Naive B cell (primary cell): ENCODE results near the gene ANTXR2. TPM values are rescaled to one million over a fixed set of nuclear protein-coding genes. Genes with fewer than 3 reads are reported as not detected.

Experiments used
- ATAC-seq, 2 donors: fragments of 150-1000 bp; cut with Tn5 transposase; 2 replicates each; pipeline ENCODE4 v1.10.0; 2021; ENCODE audit warnings: low read depth in 2 of 2, mild to moderate bottlenecking in 2 of 2, moderate library complexity in 2 of 2
- DNase-seq: peaks from one replicate; pipeline ENCODE4 v3.0.0; 2022
- H3K27ac Mint-ChIP-seq, 6 donors: one replicate each; pipeline ENCODE4 v1.8.0; 2020 to 2022; ENCODE audit warnings: mild to moderate bottlenecking in 6 of 6, mixed read lengths in 6 of 6, moderate library complexity in 5 of 6, inconsistent platforms in 2 of 6
- H3K27me3 Mint-ChIP-seq, 3 donors: one replicate each; pipeline ENCODE4 v1.8.0; 2021 to 2022; ENCODE audit warnings: mixed read lengths in 3 of 3, mild to moderate bottlenecking in 1 of 3
- H3K36me3 Mint-ChIP-seq, 2 donors: one replicate each; pipeline ENCODE4 v1.8.0; 2020 to 2022; ENCODE audit warnings: mixed read lengths in 2 of 2, inconsistent platforms in 1 of 2, mild to moderate bottlenecking in 1 of 2
- H3K4me1 Mint-ChIP-seq, 3 donors: one replicate each; pipeline ENCODE4 v1.8.0; 2020 to 2022; ENCODE audit warnings: mixed read lengths in 3 of 3, inconsistent platforms in 1 of 3, mild to moderate bottlenecking in 1 of 3, moderate library complexity in 1 of 3
- H3K4me3 Mint-ChIP-seq, 8 donors: one replicate each; pipeline ENCODE4 v1.8.0; 2020 to 2022; ENCODE audit warnings: mild to moderate bottlenecking in 8 of 8, mixed read lengths in 8 of 8, moderate library complexity in 8 of 8, inconsistent platforms in 2 of 8
- H3K9me3 Mint-ChIP-seq, 7 donors: one replicate each; pipeline ENCODE4 v1.8.0; 2020 to 2022; ENCODE audit warnings: mixed read lengths in 7 of 7, mild to moderate bottlenecking in 5 of 7, inconsistent platforms in 2 of 7, moderate library complexity in 1 of 7
- polyA plus RNA-seq, 6 donors: library from polyadenylated mRNA; unstranded; fragments of 300-500 nt; fragmentation: Illumina TruSeq; gene quantifications; one replicate each; pipeline ENCODE4 v1.2.3, GENCODE V29; 2021; ENCODE audit warnings: low read depth in 6 of 6

ANTXR2 gene
- polyA plus RNA-seq, 6 donors from 2014 or later: 30.6 to 66.9 (median 51.0) TPM

GRCh38 chr4:80072228-80072743, 743 bp downstream of the ANTXR2 start:
- H3K27ac Mint-ChIP-seq: peak overlapping the region; percentile 95 to 100 (median 98)
- H3K36me3 Mint-ChIP-seq: peaks cover 8% of the 10 kb centered on the region in 2 donors
- H3K4me3 Mint-ChIP-seq: peak overlapping the region; percentile 93 to 100 (median 98)
- H3K27me3 Mint-ChIP-seq: no peaks in the 10 kb centered on the region
- DNase-seq (peak; percentile 59), ATAC-seq (peak; percentile 44 to 54)
- H3K9me3 Mint-ChIP-seq: no peaks in the 10 kb centered on the region
- H3K4me1 Mint-ChIP-seq: peaks cover 28 to 50% (median 45%) of the 10 kb centered on the region in 3 donors

GRCh38 chr4:80071604-80072227, 1.3 kb downstream of the ANTXR2 start:
- Mint-ChIP-seq H3K4me1 (peaks cover 28 to 51% (median 50%) of the 10 kb centered on the region in 3 donors), H3K27ac (peak overlapping the region; percentile 95 to 100 (median 98)), H3K9me3 (no peaks in the 10 kb centered on the region), H3K27me3 (no peaks in the 10 kb centered on the region), H3K36me3 (peaks cover 10 to 11% of the 10 kb centered on the region in 2 donors), H3K4me3 (peak overlapping the region; percentile 93 to 100 (median 98))
- peak; percentile 27 to 50 for ATAC-seq
- DNase-seq: peak; percentile 60

- Mint-ChIP-seq H3K4me1 (peaks cover 28 to 54% (median 50%) of the 10 kb centered on the region in 3 donors), H3K36me3 (peaks cover 10 to 11% of the 10 kb centered on the region in 2 donors), H3K27ac (peak overlapping the region; percentile 95 to 100 (median 98)), H3K27me3 (no peaks in the 10 kb centered on the region), H3K9me3 (no peaks in the 10 kb centered on the region), H3K4me3 (peak overlapping the region; percentile 93 to 100 (median 98))
- ATAC-seq: no peak
- DNase-seq: no peak
These were observed 2.0 kb downstream of the ANTXR2 start for GRCh38 chr4:80070880-80071603.

GRCh38 chr4:80069837-80070731, 2.9 kb downstream of the ANTXR2 start:
- Mint-ChIP-seq H3K4me1 (peaks cover 32 to 53% (median 50%) of the 10 kb centered on the region in 3 donors), H3K9me3 (no peaks in the 10 kb centered on the region), H3K27ac (peak overlapping the region; percentile 75 to 97 (median 86)), H3K36me3 (peaks cover 10 to 11% of the 10 kb centered on the region in 2 donors), H3K27me3 (no peaks in the 10 kb centered on the region), H3K4me3 (peak overlapping the region in 3 of 8 donors; percentile 2 to 96 (median 40))
- ATAC-seq: no peak
- no peak for DNase-seq

DNA sequence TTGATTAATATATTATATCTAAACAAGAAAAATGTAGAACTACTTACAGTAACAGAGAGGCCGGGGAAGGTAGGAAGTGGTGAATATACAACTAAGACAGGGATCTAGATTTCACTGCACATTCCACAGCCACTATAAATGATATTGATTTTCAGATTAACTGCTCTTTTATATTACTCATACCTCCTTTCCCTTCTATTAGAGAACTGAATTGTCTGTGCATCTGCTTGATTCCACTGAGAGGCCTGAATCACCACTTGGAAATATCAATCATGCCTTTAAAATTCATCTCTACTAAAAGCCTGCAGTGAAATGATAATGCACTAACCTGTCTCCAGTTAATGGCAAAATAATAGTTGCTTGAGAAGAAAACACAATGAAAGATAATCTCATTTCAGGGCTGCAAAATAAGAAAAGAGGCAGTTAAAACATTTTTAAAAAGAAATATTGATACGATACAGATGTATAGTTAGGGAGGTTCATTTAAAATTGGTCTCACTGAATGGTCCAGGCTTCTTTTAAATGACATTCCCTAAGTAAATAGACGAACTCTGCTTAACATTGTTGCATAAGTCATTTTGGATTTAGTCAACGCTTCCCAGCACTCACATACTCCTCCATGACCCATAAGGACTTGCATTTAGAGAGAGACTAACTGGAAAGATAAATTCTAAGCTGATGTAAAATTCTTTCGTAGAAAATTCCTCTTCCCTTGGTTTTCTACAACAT, 3.8 kb downstream of the ANTXR2 start:
- ATAC-seq (no peak), DNase-seq (no peak)
- H3K4me3 Mint-ChIP-seq: peak overlapping the region in 1 of 8 donors; percentile 96
- peaks cover 10 to 11% of the 10 kb centered on the region in 2 donors for H3K36me3 Mint-ChIP-seq
- H3K4me1 Mint-ChIP-seq: peaks cover 31 to 51% (median 49%) of the 10 kb centered on the region in 3 donors
- no peaks in the 10 kb centered on the region for H3K27me3 Mint-ChIP-seq
- no peaks in the 10 kb centered on the region for H3K9me3 Mint-ChIP-seq
- H3K27ac Mint-ChIP-seq: peak overlapping the region in 5 of 6 donors; percentile 71 to 97 (median 76)

GRCh38 chr4:80065601-80066000, 7.4 kb downstream of the ANTXR2 start:
- peaks cover 7 to 10% of the 10 kb centered on the region in 2 donors for H3K36me3 Mint-ChIP-seq

GRCh38 chr4:80062527-80062926, 10.5 kb downstream of the ANTXR2 start:
- Mint-ChIP-seq H3K27me3 (no peaks in the 10 kb centered on the region), H3K36me3 (peaks cover 4 to 8% of the 10 kb centered on the region in 2 donors), H3K9me3 (no peaks in the 10 kb centered on the region), H3K27ac (peak overlapping the region; percentile 69 to 99 (median 88)), H3K4me1 (peaks cover 16 to 33% (median 25%) of the 10 kb centered on the region in 3 donors), H3K4me3 (no peak overlapping the region)
- no peak for DNase-seq
- no peak for ATAC-seq

More at GRCh38 chr4:80065601-80066000, 7.4 kb downstream of the ANTXR2 start:
- no peaks in the 10 kb centered on the region for H3K9me3 Mint-ChIP-seq
- H3K27me3 Mint-ChIP-seq: no peaks in the 10 kb centered on the region
- ATAC-seq (no peak), DNase-seq (no peak)
- H3K4me3 Mint-ChIP-seq: no peak overlapping the region
- H3K27ac Mint-ChIP-seq: peak overlapping the region in 1 of 6 donors; percentile 99
- peaks cover 13 to 24% (median 23%) of the 10 kb centered on the region in 3 donors for H3K4me1 Mint-ChIP-seq

GRCh38 chr4:80060804-80061203, 12.2 kb downstream of the ANTXR2 start:
- H3K4me3 Mint-ChIP-seq: no peak overlapping the region
- H3K4me1 Mint-ChIP-seq: peaks cover 13 to 23% (median 22%) of the 10 kb centered on the region in 3 donors
- DNase-seq: no peak
- peaks cover 0 to 3% of the 10 kb centered on the region in 2 donors for H3K36me3 Mint-ChIP-seq
- H3K27me3 Mint-ChIP-seq: no peaks in the 10 kb centered on the region
- no peaks in the 10 kb centered on the region for H3K9me3 Mint-ChIP-seq
- ATAC-seq: no peak
- peak overlapping the region; percentile 80 to 99 (median 98) for H3K27ac Mint-ChIP-seq

DNA sequence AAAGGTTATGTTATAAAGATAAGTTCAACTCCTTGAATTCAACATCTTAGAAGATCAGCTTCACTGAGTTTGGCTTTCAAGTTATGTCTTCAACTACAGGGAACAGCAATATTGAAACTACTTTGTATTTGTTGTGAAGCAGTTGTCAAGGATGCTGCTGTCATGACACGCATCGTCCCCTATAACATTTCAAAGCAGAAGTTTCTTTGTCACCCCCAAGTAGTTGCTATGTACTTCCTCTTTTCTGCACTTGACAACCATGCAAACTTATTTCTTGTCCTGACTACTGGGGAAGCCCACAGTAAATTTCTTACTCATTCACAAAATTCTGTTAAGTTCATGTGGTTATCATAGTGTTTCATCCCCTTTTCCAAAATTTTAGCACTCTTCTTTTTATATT, 14.3 kb downstream of the ANTXR2 start:
- H3K27me3 Mint-ChIP-seq: no peaks in the 10 kb centered on the region
- peak overlapping the region; percentile 65 to 93 (median 81) for H3K4me3 Mint-ChIP-seq
- peak overlapping the region; percentile 97 to 100 (median 99) for H3K27ac Mint-ChIP-seq
- peak; percentile 90 for DNase-seq
- ATAC-seq: peak; percentile 94
- H3K9me3 Mint-ChIP-seq: no peaks in the 10 kb centered on the region
- peaks cover 6 to 16% of the 10 kb centered on the region in 2 donors for H3K36me3 Mint-ChIP-seq
- H3K4me1 Mint-ChIP-seq: peaks cover 5 to 19% (median 16%) of the 10 kb centered on the region in 3 donors

DNA sequence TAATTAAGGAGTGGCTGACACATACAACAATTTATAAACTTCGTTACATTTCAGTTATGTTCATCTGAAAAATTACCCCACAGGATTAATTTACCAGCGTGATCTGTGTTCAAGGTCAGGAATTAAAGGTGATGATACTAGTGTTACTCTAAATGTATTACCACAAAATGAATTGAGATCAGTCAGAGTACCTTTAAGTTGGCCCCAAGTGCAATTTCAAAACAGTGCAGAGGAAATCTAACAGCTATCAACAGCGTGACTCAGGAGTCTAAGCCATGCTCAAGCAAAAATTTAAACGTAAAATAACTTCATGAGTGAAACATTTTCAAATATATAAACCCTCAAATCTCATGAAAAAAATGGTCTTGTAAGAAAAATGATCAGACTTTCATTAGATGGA, 18.7 kb downstream of the ANTXR2 start:
- no peaks in the 10 kb centered on the region for H3K27me3 Mint-ChIP-seq
- ATAC-seq: no peak
- peaks cover 12 to 15% (median 14%) of the 10 kb centered on the region in 3 donors for H3K4me1 Mint-ChIP-seq
- H3K4me3 Mint-ChIP-seq: no peak overlapping the region
- no peaks in the 10 kb centered on the region for H3K9me3 Mint-ChIP-seq
- peak overlapping the region in 2 of 6 donors; percentile 60 to 81 for H3K27ac Mint-ChIP-seq
- peaks cover 31 to 40% of the 10 kb centered on the region in 2 donors for H3K36me3 Mint-ChIP-seq
- no peak for DNase-seq

DNA sequence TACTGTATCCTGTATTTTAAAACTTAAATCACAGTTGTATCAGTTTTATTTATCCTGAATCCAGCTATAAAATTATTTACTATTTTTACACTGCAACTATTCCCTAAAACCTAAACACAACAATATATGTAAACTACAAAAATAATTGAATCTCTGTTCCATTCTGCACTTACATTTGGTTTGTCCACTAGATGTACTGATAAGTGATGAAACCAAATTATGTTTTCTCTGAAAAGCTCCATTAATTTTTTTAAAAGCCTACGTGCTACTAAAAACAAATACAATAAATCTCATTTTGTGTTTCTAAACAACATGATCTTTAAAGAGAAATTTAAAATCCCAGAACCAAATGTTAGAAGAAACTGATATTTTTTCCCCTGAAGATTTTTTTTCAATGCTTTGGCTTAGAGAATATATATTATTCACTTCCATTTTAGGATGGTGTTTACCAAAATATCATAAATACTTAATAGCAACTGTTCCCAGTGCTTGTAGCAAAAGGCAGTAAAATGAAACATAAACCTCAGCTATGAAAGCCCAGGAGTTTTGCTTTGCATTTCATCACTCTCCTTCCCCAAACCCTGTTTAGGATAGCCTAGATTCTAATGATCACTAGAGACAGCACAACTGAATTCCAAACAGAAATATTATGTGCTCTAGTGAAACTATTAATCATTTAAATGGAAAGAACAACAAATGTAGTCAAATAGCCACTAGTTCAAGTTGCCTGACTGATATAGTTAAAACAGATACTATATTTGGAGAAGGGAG, 19.7 kb downstream of the ANTXR2 start:
- DNase-seq (no peak), ATAC-seq (no peak)
- no peak overlapping the region for H3K4me3 Mint-ChIP-seq
- H3K27ac Mint-ChIP-seq: peak overlapping the region in 4 of 6 donors; percentile 20 to 60 (median 38)
- H3K9me3 Mint-ChIP-seq: no peaks in the 10 kb centered on the region
- peaks cover 36 to 45% of the 10 kb centered on the region in 2 donors for H3K36me3 Mint-ChIP-seq
- no peaks in the 10 kb centered on the region for H3K27me3 Mint-ChIP-seq
- H3K4me1 Mint-ChIP-seq: peaks cover 6 to 13% (median 12%) of the 10 kb centered on the region in 3 donors
